Measurements from ENCODE around the gene UGT3A1.

DNA sequence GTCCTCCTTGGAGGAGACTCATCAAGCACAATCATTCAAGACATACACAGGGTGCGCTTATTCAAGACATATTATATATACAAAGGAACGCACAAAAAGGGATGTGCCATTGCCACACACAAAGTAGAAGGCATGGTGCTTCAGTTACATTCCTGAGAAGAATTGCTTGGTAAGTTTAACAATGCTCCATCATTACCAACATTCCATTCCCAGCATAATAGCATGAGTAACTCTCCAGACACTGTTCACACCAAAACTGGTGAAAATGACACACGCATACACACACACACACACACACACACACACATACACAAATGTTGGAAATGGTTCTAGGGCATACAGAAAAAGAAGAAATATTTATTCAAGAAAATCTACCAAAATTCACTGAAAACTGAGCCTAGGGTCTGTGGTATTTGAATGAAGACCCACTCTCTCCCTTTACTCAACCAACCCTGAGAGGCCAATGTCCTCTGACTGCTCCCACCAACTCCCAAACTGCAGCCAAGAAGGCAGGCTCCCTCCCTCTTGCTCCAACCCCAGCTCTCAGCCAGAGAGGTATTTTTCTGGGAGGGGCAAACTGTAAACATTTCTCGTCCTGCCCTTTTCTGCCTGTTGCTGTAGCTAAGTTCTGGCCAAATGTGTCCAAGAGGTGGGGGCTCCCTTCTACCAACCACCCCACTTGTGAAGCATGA is 19.9 kb downstream of the UGT3A1 start:
- TF ChIP-seq, protein P1, sequence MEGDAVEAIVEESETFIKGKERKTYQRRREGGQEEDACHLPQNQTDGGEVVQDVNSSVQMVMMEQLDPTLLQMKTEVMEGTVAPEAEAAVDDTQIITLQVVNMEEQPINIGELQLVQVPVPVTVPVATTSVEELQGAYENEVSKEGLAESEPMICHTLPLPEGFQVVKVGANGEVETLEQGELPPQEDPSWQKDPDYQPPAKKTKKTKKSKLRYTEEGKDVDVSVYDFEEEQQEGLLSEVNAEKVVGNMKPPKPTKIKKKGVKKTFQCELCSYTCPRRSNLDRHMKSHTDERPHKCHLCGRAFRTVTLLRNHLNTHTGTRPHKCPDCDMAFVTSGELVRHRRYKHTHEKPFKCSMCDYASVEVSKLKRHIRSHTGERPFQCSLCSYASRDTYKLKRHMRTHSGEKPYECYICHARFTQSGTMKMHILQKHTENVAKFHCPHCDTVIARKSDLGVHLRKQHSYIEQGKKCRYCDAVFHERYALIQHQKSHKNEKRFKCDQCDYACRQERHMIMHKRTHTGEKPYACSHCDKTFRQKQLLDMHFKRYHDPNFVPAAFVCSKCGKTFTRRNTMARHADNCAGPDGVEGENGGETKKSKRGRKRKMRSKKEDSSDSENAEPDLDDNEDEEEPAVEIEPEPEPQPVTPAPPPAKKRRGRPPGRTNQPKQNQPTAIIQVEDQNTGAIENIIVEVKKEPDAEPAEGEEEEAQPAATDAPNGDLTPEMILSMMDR (IDR thresholded peaks at IDR 0.05) = no peak
- TF ChIP-seq POLR2A (IDR thresholded peaks at IDR 0.05) = no peak

Data from Peyer's patch (tissue), 4 donors.